Spleen (tissue), 11 donors: ENCODE data around the gene RPS15. TPM values are rescaled to one million over a fixed set of nuclear protein-coding genes. Genes with fewer than 3 reads are reported as not detected.
A peak's percentile ranks its signal among the peaks of the same experiment; 100 is the strongest.

Experiments
- DNase-seq: peaks from one replicate; pipeline ENCODE4 v3.0.0-alpha.2; 2020
- H3K27ac ChIP-seq, 8 donors: fragments of 200-600 bp; sonication (generic) in 7 of 8; 1 replicate in 4 of 8; 2 replicates in 4 of 8; pipeline versions ENCODE4 v1.5.0 to v1.8.0; 2016 to 2021; ENCODE audit warnings: inconsistent platforms in 4 of 8, mild to moderate bottlenecking in 4 of 8, moderate library complexity in 1 of 8
- H3K27me3 ChIP-seq, 7 donors: fragments of 200-600 bp; sonication (generic) in 6 of 7; replicated peaks in 1 of 7; 1 replicate in 4 of 7; 2 replicates in 3 of 7; pipeline versions ENCODE4 v1.5.0 to v1.8.0; 2016 to 2021; ENCODE audit warnings: inconsistent platforms in 3 of 7, mild to moderate bottlenecking in 1 of 7
- H3K36me3 ChIP-seq, 6 donors: fragments of 200-600 bp; sonication (generic) in 5 of 6; 1 replicate in 4 of 6; 2 replicates in 2 of 6; pipeline versions ENCODE4 v1.5.0 to v1.8.0; 2016 to 2021; ENCODE audit warnings: inconsistent platforms in 2 of 6
- H3K4me1 ChIP-seq, 6 donors: fragments of 200-600 bp; sonication (generic) in 5 of 6; 1 replicate in 3 of 6; 2 replicates in 3 of 6; pipeline versions ENCODE4 v1.5.0 to v1.8.0; 2016 to 2021; ENCODE audit warnings: inconsistent platforms in 3 of 6
- H3K4me3 ChIP-seq, 8 donors: fragments of 200-600 bp; sonication (generic) in 7 of 8; 1 replicate in 4 of 8; 2 replicates in 4 of 8; pipeline versions ENCODE4 v1.5.0 to v1.8.0; 2016 to 2021; ENCODE audit warnings: inconsistent platforms in 4 of 8, mild to moderate bottlenecking in 4 of 8, moderate library complexity in 2 of 8
- H3K9me3 ChIP-seq, 8 donors: fragments of 200-600 bp; sonication (generic) in 7 of 8; 1 replicate in 4 of 8; 2 replicates in 4 of 8; pipeline versions ENCODE4 v1.5.0 to v1.8.0; 2016 to 2021; ENCODE audit warnings: inconsistent platforms in 4 of 8
- POLR2A ChIP-seq, 3 donors: fragments of 450-650 bp; IDR thresholded peaks; one replicate each; pipeline ENCODE4 v1.5.1; 2017; ENCODE audit warnings: antibody characterized with exemption in 3 of 3, mild to moderate bottlenecking in 1 of 3
- POLR2AphosphoS5 ChIP-seq, 3 donors: sonication (generic); formaldehyde crosslinking; IDR thresholded peaks; one replicate each; pipeline ENCODE4 v1.5.1; 2017; ENCODE audit warnings: antibody characterized with exemption in 3 of 3
- WGBS, 5 donors: extraction: QIAGEN DNeasy Blood & Tissue Kit in 3 of 5; methylation state at CpG; one replicate each; pipeline versions ENCODE4 v1.1.5 to v1.1.7; 2013 to 2018; 5-methylcytosine and 5-hydroxymethylcytosine counted together
- intact Hi-C: fragments of 100-400 bp; cut with DNase I; formaldehyde crosslinking; loops from one replicate; pipeline ENCODE4 v1.15.0; 2023; ENCODE audit warnings: low total_unique reads
- polyA plus RNA-seq, 3 donors: library from polyadenylated mRNA; stranded (reverse); fragments of 200-250 nt; gene quantifications; one replicate each; pipeline ENCODE4 v1.2.1, GENCODE V29; 2013
- total RNA-seq, 7 donors: library from RNA; depleted of rRNA in 3 of 7; stranded (reverse); fragments of >200 nt in 3 of 7; fragmentation: NEBNext Ultra II Directional in 4 of 7; extraction: Animal tissue kit (Norgen Biotek cat#: 25700) in 4 of 7; gene quantifications; one replicate each; pipeline versions ENCODE4 v1.1.0 to v1.2.1, GENCODE V29; 2016 to 2021
- TF ChIP-seq, protein P1 (sequence below), 11 experiments: fragments of 200-600 bp in 7 of 11; fragments of 450-650 bp in 4 of 11; sonication (generic) in 4 of 11; IDR thresholded peaks in 8 of 11; conservative IDR thresholded peaks in 3 of 11; 1 replicate in 7 of 11; 2 replicates in 4 of 11; pipeline versions ENCODE4 v1.4.0 to v1.8.0; 2016 to 2021; ENCODE audit warnings: antibody characterized with exemption in 11 of 11, inconsistent platforms in 4 of 11, mild to moderate bottlenecking in 1 of 11
- donor health status: healthy with polysubstance abuse.
- donor health status: DM: no; HTN: no; CAD: no; lungs with moderate emphysema.
- donor health status: DM: no; HTN: no; CAD: no.
- donor health status: Bipolar disorder and iron deficiency.
- donor health status: healthy.
- donor health status: DM: no; HTN: no; CAD: no.
- donor health status: DM: yes; HTN: yes; CAD: no.

RPS15 gene
- total and polyA plus RNA-seq, 10 donors: 932 to 5,849 (median 4,147) TPM

DNA sequence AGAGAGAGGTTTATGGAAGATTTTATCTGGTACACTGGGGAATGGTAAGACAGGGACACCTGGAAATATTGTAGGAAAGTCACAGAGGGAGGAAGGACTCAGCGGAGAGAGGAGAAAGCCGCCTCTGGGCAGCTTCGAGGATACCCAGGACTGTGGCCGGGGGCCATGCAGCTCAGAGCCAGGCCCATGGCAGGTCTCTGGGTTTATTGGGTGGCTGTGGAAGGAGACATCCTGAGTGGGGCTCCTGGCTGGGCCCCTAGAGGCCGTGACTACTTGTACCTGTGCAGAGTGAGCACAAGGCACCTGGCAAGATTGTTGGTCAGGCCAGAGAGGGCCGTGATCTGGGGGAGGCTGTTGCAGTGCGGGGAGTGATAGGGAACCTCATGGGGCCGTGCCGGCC, 27.4 kb upstream of the RPS15 start:
- intact Hi-C loops: no loop called here
- Histone ChIP-seq H3K4me1 (peaks cover 52 to 91% (median 84%) of the 10 kb centered on the region in 6 donors), H3K9me3 (no peaks in the 10 kb centered on the region), H3K36me3 (peaks cover 0 to 58% (median 14%) of the 10 kb centered on the region in 6 donors), H3K4me3 (peak overlapping the region in 2 of 8 donors; percentile 92 to 98), H3K27me3 (no peaks in the 10 kb centered on the region), H3K27ac (peak overlapping the region in 7 of 8 donors; percentile 60 to 98 (median 96))
- TF ChIP-seq, protein P1, sequence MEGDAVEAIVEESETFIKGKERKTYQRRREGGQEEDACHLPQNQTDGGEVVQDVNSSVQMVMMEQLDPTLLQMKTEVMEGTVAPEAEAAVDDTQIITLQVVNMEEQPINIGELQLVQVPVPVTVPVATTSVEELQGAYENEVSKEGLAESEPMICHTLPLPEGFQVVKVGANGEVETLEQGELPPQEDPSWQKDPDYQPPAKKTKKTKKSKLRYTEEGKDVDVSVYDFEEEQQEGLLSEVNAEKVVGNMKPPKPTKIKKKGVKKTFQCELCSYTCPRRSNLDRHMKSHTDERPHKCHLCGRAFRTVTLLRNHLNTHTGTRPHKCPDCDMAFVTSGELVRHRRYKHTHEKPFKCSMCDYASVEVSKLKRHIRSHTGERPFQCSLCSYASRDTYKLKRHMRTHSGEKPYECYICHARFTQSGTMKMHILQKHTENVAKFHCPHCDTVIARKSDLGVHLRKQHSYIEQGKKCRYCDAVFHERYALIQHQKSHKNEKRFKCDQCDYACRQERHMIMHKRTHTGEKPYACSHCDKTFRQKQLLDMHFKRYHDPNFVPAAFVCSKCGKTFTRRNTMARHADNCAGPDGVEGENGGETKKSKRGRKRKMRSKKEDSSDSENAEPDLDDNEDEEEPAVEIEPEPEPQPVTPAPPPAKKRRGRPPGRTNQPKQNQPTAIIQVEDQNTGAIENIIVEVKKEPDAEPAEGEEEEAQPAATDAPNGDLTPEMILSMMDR (IDR thresholded peaks at IDR 0.05 in 8 of 11, conservative IDR thresholded peaks at IDR 0.05 in 3 of 11): no peak
- TF ChIP-seq POLR2AphosphoS5 (IDR thresholded peaks at IDR 0.05): no peak
- TF ChIP-seq POLR2A (IDR thresholded peaks at IDR 0.05): no peak
- WGBS, 5 donors: 80 to 85% (median 83%) methylated on average over 6 to 9 of the region's 9 CpGs
- DNase-seq: no peak

- 60 to 87% (median 81%) methylated on average over 19 to 29 of the region's 29 CpGs for WGBS, 5 donors
- H3K27ac ChIP-seq: peak overlapping the region in 7 of 8 donors; percentile 60 to 98 (median 96)
These were observed 26.7 kb upstream of the RPS15 start for GRCh38 chr19:1411255-1412191.

GRCh38 chr19:1412323-1412923, 25.8 kb upstream of the RPS15 start:
- intact Hi-C loops: no loop called here
- TF ChIP-seq, protein P1 (IDR thresholded peaks at IDR 0.05 in 8 of 11, conservative IDR thresholded peaks at IDR 0.05 in 3 of 11): no peak
- no peak for TF ChIP-seq POLR2AphosphoS5 (IDR thresholded peaks at IDR 0.05)
- no peaks in the 10 kb centered on the region for H3K9me3 ChIP-seq
- H3K4me1 ChIP-seq: peaks cover 68 to 96% (median 90%) of the 10 kb centered on the region in 6 donors
- WGBS, 5 donors: 62 to 85% (median 75%) methylated on average over 10 to 21 of the region's 21 CpGs
- DNase-seq: no peak
- peaks cover 0 to 75% (median 16%) of the 10 kb centered on the region in 6 donors for H3K36me3 ChIP-seq
- H3K27me3 ChIP-seq: no peaks in the 10 kb centered on the region
- H3K27ac ChIP-seq: peak overlapping the region in 7 of 8 donors; percentile 60 to 98 (median 93)
- peak overlapping the region in 1 of 8 donors; percentile 98 for H3K4me3 ChIP-seq

More at GRCh38 chr19:1411255-1412191, 26.7 kb upstream of the RPS15 start:
- Histone ChIP-seq H3K4me1 (peaks cover 59 to 92% (median 86%) of the 10 kb centered on the region in 6 donors), H3K27me3 (no peaks in the 10 kb centered on the region), H3K36me3 (peaks cover 0 to 66% (median 14%) of the 10 kb centered on the region in 6 donors), H3K9me3 (no peaks in the 10 kb centered on the region), H3K4me3 (peak overlapping the region in 1 of 8 donors; percentile 98)
- intact Hi-C loops: no loop called here
- DNase-seq: no peak
- TF ChIP-seq POLR2A (IDR thresholded peaks at IDR 0.05): no peak
- peak; percentile 67 to 79 (median 76) for TF ChIP-seq POLR2AphosphoS5 (IDR thresholded peaks at IDR 0.05)

GRCh38 chr19:1412995-1413800, 25.0 kb upstream of the RPS15 start:
- peak overlapping the region in 7 of 8 donors; percentile 41 to 98 (median 93) for H3K27ac ChIP-seq
- 71 to 85% (median 78%) methylated on average over 30 to 36 of the region's 36 CpGs for WGBS, 5 donors
- no peaks in the 10 kb centered on the region for H3K9me3 ChIP-seq
- H3K27me3 ChIP-seq: no peaks in the 10 kb centered on the region
- no peak for DNase-seq
- H3K4me1 ChIP-seq: peaks cover 71 to 100% (median 94%) of the 10 kb centered on the region in 6 donors
- no peak for TF ChIP-seq POLR2A (IDR thresholded peaks at IDR 0.05)
- TF ChIP-seq POLR2AphosphoS5 (IDR thresholded peaks at IDR 0.05): peak in 1 of 3 donors; percentile 49
- TF ChIP-seq, protein P1 (IDR thresholded peaks at IDR 0.05 in 8 of 11, conservative IDR thresholded peaks at IDR 0.05 in 3 of 11): no peak
- peaks cover 0 to 82% (median 21%) of the 10 kb centered on the region in 6 donors for H3K36me3 ChIP-seq
- intact Hi-C loops: no loop called here
- no peak overlapping the region for H3K4me3 ChIP-seq
